IPS-18a (cell line): Measurements from ENCODE around the gene RNF222.

Source experiments
- H3K27ac ChIP-seq: one replicate; pipeline ENCODE4 v1.5.1; 2013; ENCODE audit warnings: low read length
- H3K27me3 ChIP-seq: one replicate; pipeline ENCODE4 v1.6.1; 2013; ENCODE audit warnings: mild to moderate bottlenecking, low read length; ENCODE audit not compliant: control insufficient read depth, insufficient read depth
- H3K36me3 ChIP-seq: one replicate; pipeline ENCODE4 v1.6.1; 2013; ENCODE audit warnings: low read depth, low read length; ENCODE audit not compliant: control insufficient read depth
- H3K4me1 ChIP-seq: one replicate; pipeline ENCODE4 v1.6.1; 2013; ENCODE audit warnings: low read depth, low read length; ENCODE audit not compliant: control insufficient read depth
- H3K4me3 ChIP-seq: one replicate; pipeline ENCODE4 v1.5.1; 2013; ENCODE audit warnings: low read length
- H3K9ac ChIP-seq: one replicate; pipeline ENCODE4 v1.6.1; 2013; ENCODE audit warnings: mild to moderate bottlenecking, low read length, moderate library complexity
- H3K9me3 ChIP-seq: one replicate; pipeline ENCODE4 v1.6.1; 2013; ENCODE audit warnings: low read depth, low read length; ENCODE audit not compliant: control insufficient read depth

The RNF222 gene

GRCh38 chr17:8430966-8431365 is 33.3 kb upstream of the RNF222 start:
- H3K36me3 ChIP-seq: no peaks in the 10 kb centered on the region
- H3K9me3 ChIP-seq: no peaks in the 10 kb centered on the region
- no peak overlapping the region for H3K4me3 ChIP-seq
- H3K9ac ChIP-seq: no peak overlapping the region
- H3K27ac ChIP-seq: no peak overlapping the region
- H3K4me1 ChIP-seq: no peaks in the 10 kb centered on the region
- no peaks in the 10 kb centered on the region for H3K27me3 ChIP-seq

GRCh38 chr17:8426802-8427201 is 29.2 kb upstream of the RNF222 start:
- Histone ChIP-seq H3K27me3 (no peaks in the 10 kb centered on the region), H3K36me3 (no peaks in the 10 kb centered on the region), H3K9ac (no peak overlapping the region), H3K4me1 (no peaks in the 10 kb centered on the region), H3K4me3 (no peak overlapping the region), H3K9me3 (no peaks in the 10 kb centered on the region), H3K27ac (no peak overlapping the region)

GRCh38 chr17:8426094-8426720 is 28.6 kb upstream of the RNF222 start:
- Histone ChIP-seq H3K27me3 (no peaks in the 10 kb centered on the region), H3K4me1 (no peaks in the 10 kb centered on the region), H3K9me3 (no peaks in the 10 kb centered on the region), H3K4me3 (no peak overlapping the region), H3K36me3 (no peaks in the 10 kb centered on the region), H3K9ac (no peak overlapping the region), H3K27ac (no peak overlapping the region)

GRCh38 chr17:8421571-8421970 is 23.9 kb upstream of the RNF222 start:
- Histone ChIP-seq H3K9ac (no peak overlapping the region), H3K4me1 (no peaks in the 10 kb centered on the region), H3K27ac (no peak overlapping the region), H3K36me3 (no peaks in the 10 kb centered on the region), H3K9me3 (no peaks in the 10 kb centered on the region), H3K4me3 (no peak overlapping the region), H3K27me3 (no peaks in the 10 kb centered on the region)

- Histone ChIP-seq H3K4me1 (no peaks in the 10 kb centered on the region), H3K9me3 (no peaks in the 10 kb centered on the region), H3K27ac (no peak overlapping the region), H3K9ac (no peak overlapping the region), H3K27me3 (no peaks in the 10 kb centered on the region), H3K4me3 (no peak overlapping the region), H3K36me3 (no peaks in the 10 kb centered on the region)
Measured at GRCh38 chr17:8420041-8420934, 22.7 kb upstream of the RNF222 start.

- Histone ChIP-seq H3K9me3 (no peaks in the 10 kb centered on the region), H3K27ac (no peak overlapping the region), H3K9ac (no peak overlapping the region), H3K27me3 (no peaks in the 10 kb centered on the region), H3K4me3 (no peak overlapping the region), H3K36me3 (no peaks in the 10 kb centered on the region), H3K4me1 (no peaks in the 10 kb centered on the region)
Measured at GRCh38 chr17:8419305-8419704, 21.7 kb upstream of the RNF222 start.

GRCh38 chr17:8418471-8418870 is 20.8 kb upstream of the RNF222 start:
- no peak overlapping the region for H3K27ac ChIP-seq
- H3K36me3 ChIP-seq: no peaks in the 10 kb centered on the region

GRCh38 chr17:8417806-8418205 is 20.2 kb upstream of the RNF222 start:
- no peaks in the 10 kb centered on the region for H3K36me3 ChIP-seq
- no peaks in the 10 kb centered on the region for H3K4me1 ChIP-seq
- no peak overlapping the region for H3K4me3 ChIP-seq
- no peak overlapping the region for H3K27ac ChIP-seq
- no peaks in the 10 kb centered on the region for H3K9me3 ChIP-seq
- no peak overlapping the region for H3K9ac ChIP-seq
- no peaks in the 10 kb centered on the region for H3K27me3 ChIP-seq

More at GRCh38 chr17:8418471-8418870, 20.8 kb upstream of the RNF222 start:
- H3K4me3 ChIP-seq: no peak overlapping the region
- H3K27me3 ChIP-seq: no peaks in the 10 kb centered on the region
- H3K4me1 ChIP-seq: no peaks in the 10 kb centered on the region
- H3K9ac ChIP-seq: no peak overlapping the region
- no peaks in the 10 kb centered on the region for H3K9me3 ChIP-seq

- no peak overlapping the region for H3K9ac ChIP-seq
- no peaks in the 10 kb centered on the region for H3K36me3 ChIP-seq
- H3K4me3 ChIP-seq: no peak overlapping the region
- H3K27ac ChIP-seq: no peak overlapping the region
- peaks cover 2% of the 10 kb centered on the region for H3K4me1 ChIP-seq
- H3K9me3 ChIP-seq: no peaks in the 10 kb centered on the region
- H3K27me3 ChIP-seq: no peaks in the 10 kb centered on the region
Measured at GRCh38 chr17:8413938-8414337, 16.3 kb upstream of the RNF222 start.

GRCh38 chr17:8413328-8413727 is 15.7 kb upstream of the RNF222 start:
- no peak overlapping the region for H3K9ac ChIP-seq
- H3K4me1 ChIP-seq: peaks cover 2% of the 10 kb centered on the region
- H3K9me3 ChIP-seq: no peaks in the 10 kb centered on the region
- no peak overlapping the region for H3K27ac ChIP-seq
- no peaks in the 10 kb centered on the region for H3K36me3 ChIP-seq
- H3K4me3 ChIP-seq: no peak overlapping the region
- H3K27me3 ChIP-seq: no peaks in the 10 kb centered on the region

GRCh38 chr17:8412089-8412488 is 14.5 kb upstream of the RNF222 start:
- Histone ChIP-seq H3K27me3 (no peaks in the 10 kb centered on the region), H3K27ac (no peak overlapping the region), H3K36me3 (no peaks in the 10 kb centered on the region), H3K4me1 (peaks cover 2% of the 10 kb centered on the region), H3K9me3 (no peaks in the 10 kb centered on the region), H3K9ac (no peak overlapping the region), H3K4me3 (no peak overlapping the region)

- Histone ChIP-seq H3K9me3 (no peaks in the 10 kb centered on the region), H3K4me3 (no peak overlapping the region), H3K27ac (no peak overlapping the region), H3K4me1 (peaks cover 2% of the 10 kb centered on the region), H3K9ac (no peak overlapping the region), H3K27me3 (no peaks in the 10 kb centered on the region), H3K36me3 (no peaks in the 10 kb centered on the region)
Measured at GRCh38 chr17:8410883-8411238, 13.2 kb upstream of the RNF222 start.
